Small intestine (tissue), 7 donors: ENCODE results near the gene SCGB1D1. TPM values are rescaled to one million over a fixed set of nuclear protein-coding genes. Genes with fewer than 3 reads are reported as not detected.
"Not testable (repeated sequence)": the region's sequence is repeated elsewhere in the genome, so short reads cannot be mapped to it uniquely, and the experiment has no call there.

Experiments
- DNase-seq, 2 donors: peaks; one replicate each; pipeline versions ENCODE4 v3.0.0 to v3.0.0-alpha.2; 2013
- FAIRE-seq: peaks from 2 replicates; lab custom pipeline; 2012; peaks lifted over from hg19 to GRCh38; lab: Jason Lieb, UNC
- H3K27ac ChIP-seq, 3 donors: one replicate each; pipeline ENCODE4 v1.5.1; 2013; ENCODE audit warnings: low read length in 2 of 3, mild to moderate bottlenecking in 2 of 3, control low read depth in 1 of 3, inconsistent platforms in 1 of 3, low read depth in 1 of 3, moderate library complexity in 1 of 3
- H3K27me3 ChIP-seq, 3 donors: one replicate each; pipeline ENCODE4 v1.6.1; 2013; ENCODE audit warnings: low read length in 3 of 3, inconsistent platforms in 1 of 3; ENCODE audit not compliant: control insufficient read depth in 3 of 3, insufficient read depth in 3 of 3
- H3K36me3 ChIP-seq, 3 donors: one replicate each; pipeline ENCODE4 v1.6.1; 2013; ENCODE audit warnings: low read length in 3 of 3, inconsistent platforms in 1 of 3, low read depth in 1 of 3, mild to moderate bottlenecking in 1 of 3, moderate library complexity in 1 of 3; ENCODE audit not compliant: control insufficient read depth in 3 of 3, insufficient read depth in 2 of 3
- H3K4me1 ChIP-seq, 3 donors: one replicate each; pipeline ENCODE4 v1.6.1; 2013; ENCODE audit warnings: low read length in 2 of 3, inconsistent platforms in 1 of 3, low read depth in 1 of 3, mild to moderate bottlenecking in 1 of 3, moderate library complexity in 1 of 3; ENCODE audit not compliant: control insufficient read depth in 3 of 3, insufficient read depth in 2 of 3
- H3K4me3 ChIP-seq, 3 donors: one replicate each; pipeline ENCODE4 v1.5.1; 2013; ENCODE audit warnings: low read length in 3 of 3, control low read depth in 1 of 3, inconsistent platforms in 1 of 3, low read depth in 1 of 3, mild to moderate bottlenecking in 1 of 3, moderate library complexity in 1 of 3
- H3K9me3 ChIP-seq, 2 donors: one replicate each; pipeline ENCODE4 v1.6.1; 2013; ENCODE audit warnings: low read depth in 1 of 2, low read length in 1 of 2; ENCODE audit not compliant: control insufficient read depth in 2 of 2, insufficient read depth in 1 of 2
- WGBS, 3 donors: extraction: QIAGEN DNeasy Blood & Tissue Kit; methylation state at CpG; one replicate each; pipeline ENCODE4 v1.1.7; 2013; 5-methylcytosine and 5-hydroxymethylcytosine counted together
- polyA plus RNA-seq, 4 donors: library from polyadenylated mRNA; stranded (reverse) in 3 of 4; unstranded in 1 of 4; fragments of 200-250 nt in 3 of 4; fragments of 120-200 nt in 1 of 4; gene quantifications; one replicate each; pipeline versions ENCODE4 v1.2.1 to v1.2.3, GENCODE V29; 2013
- donor health status: healthy with polysubstance abuse.
- donor health status: control.
- donor health status: control.
- donor health status: Bipolar disorder and iron deficiency.
- donor health status: healthy.

The SCGB1D1 gene
- polyA plus RNA-seq, 4 donors: not detected

DNA sequence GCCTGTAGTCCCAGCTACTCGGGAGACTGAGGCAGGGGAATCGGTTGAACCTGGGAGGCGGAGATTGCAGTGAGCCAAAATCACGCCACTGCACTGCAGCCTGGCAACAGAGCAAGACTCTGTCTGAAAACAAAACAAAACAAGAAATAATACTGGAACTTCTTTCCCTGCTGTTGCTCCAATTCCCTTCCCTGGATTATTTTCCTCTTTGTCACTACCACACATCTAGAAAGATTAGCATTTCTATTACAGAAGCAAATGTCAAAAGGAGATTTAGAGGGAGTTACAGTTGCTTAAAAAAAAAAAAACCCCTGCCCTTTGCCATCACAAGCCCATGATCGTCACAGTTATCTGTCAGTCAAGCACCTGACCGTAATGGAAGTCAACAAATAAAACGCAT is 17.7 kb upstream of the SCGB1D1 start:
- FAIRE-seq (no peak), DNase-seq (no peak)
- H3K4me1 ChIP-seq: no peaks in the 10 kb centered on the region
- no peaks in the 10 kb centered on the region for H3K9me3 ChIP-seq
- 48 to 59% (median 52%) methylated on average over 7 of the region's 7 CpGs for WGBS, 3 donors
- no peak overlapping the region for H3K4me3 ChIP-seq
- no peak overlapping the region for H3K27ac ChIP-seq
- H3K36me3 ChIP-seq: no peaks in the 10 kb centered on the region
- H3K27me3 ChIP-seq: peaks cover 0 to 11% (median 3%) of the 10 kb centered on the region in 3 donors

GRCh38 chr11:62176766-62177165 is 13.2 kb upstream of the SCGB1D1 start:
- no peaks in the 10 kb centered on the region for H3K4me1 ChIP-seq
- DNase-seq (no peak), FAIRE-seq (no peak)
- H3K27me3 ChIP-seq: peaks cover 0 to 6% (median 0%) of the 10 kb centered on the region in 3 donors
- H3K4me3 ChIP-seq: no peak overlapping the region
- H3K27ac ChIP-seq: no peak overlapping the region
- no peaks in the 10 kb centered on the region for H3K9me3 ChIP-seq
- H3K36me3 ChIP-seq: no peaks in the 10 kb centered on the region
- 72 to 83% (median 83%) methylated on average over 3 of the region's 3 CpGs for WGBS, 3 donors

GRCh38 chr11:62179995-62180394 is 10.0 kb upstream of the SCGB1D1 start:
- no peaks in the 10 kb centered on the region for H3K4me1 ChIP-seq
- no peak overlapping the region for H3K27ac ChIP-seq
- WGBS, 3 donors: 80 to 84% (median 84%) methylated on average over 5 of the region's 5 CpGs
- H3K27me3 ChIP-seq: peaks cover 0 to 2% (median 0%) of the 10 kb centered on the region in 3 donors
- FAIRE-seq (no peak), DNase-seq (no peak)
- H3K36me3 ChIP-seq: no peaks in the 10 kb centered on the region
- H3K9me3 ChIP-seq: peaks cover 0 to 4% of the 10 kb centered on the region in 2 donors
- no peak overlapping the region for H3K4me3 ChIP-seq

GRCh38 chr11:62181097-62181496 is 8.9 kb upstream of the SCGB1D1 start:
- DNase-seq: no peak
- no peak for FAIRE-seq
- Histone ChIP-seq H3K27ac (no peak overlapping the region), H3K36me3 (no peaks in the 10 kb centered on the region), H3K9me3 (peaks cover 0 to 4% of the 10 kb centered on the region in 2 donors), H3K4me3 (no peak overlapping the region), H3K4me1 (no peaks in the 10 kb centered on the region), H3K27me3 (peaks cover 0 to 2% (median under 1%) of the 10 kb centered on the region in 3 donors)
- WGBS, 3 donors: 63 to 84% (median 79%) methylated on average over 2 of the region's 2 CpGs

DNA sequence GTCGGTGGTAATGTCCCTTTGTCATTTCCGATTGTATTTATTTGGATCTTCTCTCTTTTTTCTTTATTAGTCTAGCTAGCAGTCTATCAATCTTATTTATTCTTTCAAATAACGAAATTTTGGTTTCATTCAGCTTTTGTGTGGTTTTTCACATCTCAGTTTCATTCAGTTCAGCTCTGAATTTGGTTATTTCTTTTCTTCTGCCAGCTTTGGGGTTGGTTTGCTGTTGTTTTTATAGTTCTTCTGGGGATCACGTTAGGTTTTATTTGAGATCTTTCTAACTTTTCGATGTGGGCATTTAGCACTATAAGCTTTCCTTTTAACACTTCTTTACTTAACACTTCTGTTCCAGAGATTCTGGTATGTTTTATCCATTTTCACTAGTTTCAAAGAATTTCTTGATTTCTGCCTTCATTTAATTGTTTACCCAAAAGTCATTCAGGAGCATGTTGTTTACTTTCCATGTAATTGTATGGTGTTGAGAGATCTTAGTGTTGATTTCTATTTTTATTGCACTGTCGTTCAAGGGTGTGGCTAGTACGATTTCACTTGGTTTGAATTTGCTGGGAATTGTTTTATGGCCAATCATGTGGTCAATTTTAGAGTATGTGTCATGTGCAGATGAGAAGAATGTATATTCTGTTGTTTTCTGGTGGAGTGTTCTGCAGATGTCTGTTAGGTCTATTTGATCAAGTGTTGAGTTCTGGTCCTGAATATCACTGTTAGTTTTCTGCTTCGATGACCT is 7.7 kb upstream of the SCGB1D1 start:
- DNase-seq: peak; percentile 5 to 24
- H3K36me3 ChIP-seq: no peaks in the 10 kb centered on the region
- H3K27me3 ChIP-seq: peaks cover 0 to 3% (median 0%) of the 10 kb centered on the region in 3 donors
- no peak overlapping the region for H3K4me3 ChIP-seq
- 55 to 59% (median 58%) methylated on average over 8 of the region's 8 CpGs for WGBS, 3 donors
- no peak for FAIRE-seq
- peaks cover 0 to 4% of the 10 kb centered on the region in 2 donors for H3K9me3 ChIP-seq
- no peaks in the 10 kb centered on the region for H3K4me1 ChIP-seq
- H3K27ac ChIP-seq: no peak overlapping the region

DNA sequence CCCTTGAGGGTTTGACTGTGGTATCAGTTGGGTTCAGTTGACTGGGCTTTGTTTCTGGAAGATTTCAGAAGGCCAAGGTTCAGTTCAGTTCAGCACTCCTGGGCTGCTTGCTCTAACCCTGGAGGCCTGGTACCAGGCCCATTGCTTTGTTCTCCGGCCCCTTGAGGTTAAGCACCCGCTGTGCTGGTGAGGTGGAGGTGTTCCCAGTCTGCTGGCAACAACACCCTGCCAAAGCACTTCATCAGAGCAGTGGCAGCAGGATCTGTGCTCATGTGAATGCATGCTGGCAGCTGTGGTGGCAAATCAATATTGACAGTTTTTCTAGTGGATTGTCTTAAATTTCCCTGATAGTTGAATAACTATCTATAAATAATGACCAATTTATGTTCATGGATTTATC is 3.8 kb upstream of the SCGB1D1 start:
- H3K9me3 ChIP-seq: peaks cover 0 to 4% of the 10 kb centered on the region in 2 donors
- H3K36me3 ChIP-seq: no peaks in the 10 kb centered on the region
- no peak overlapping the region for H3K27ac ChIP-seq
- peaks cover 0 to 6% (median 3%) of the 10 kb centered on the region in 3 donors for H3K27me3 ChIP-seq
- no peaks in the 10 kb centered on the region for H3K4me1 ChIP-seq
- no peak for DNase-seq
- no peak for FAIRE-seq
- WGBS, 3 donors: 59 to 66% (median 63%) methylated on average over 2 of the region's 2 CpGs
- H3K4me3 ChIP-seq: no peak overlapping the region

- Histone ChIP-seq H3K4me3 (no peak overlapping the region), H3K4me1 (no peaks in the 10 kb centered on the region), H3K9me3 (no peaks in the 10 kb centered on the region), H3K27me3 (peaks cover 0 to 13% (median 7%) of the 10 kb centered on the region in 3 donors), H3K27ac (no peak overlapping the region), H3K36me3 (no peaks in the 10 kb centered on the region)
- peak in 1 of 2 donors; percentile 9 for DNase-seq
- FAIRE-seq: no peak
- WGBS, 3 donors: 61 to 70% (median 66%) methylated on average over 4 of the region's 4 CpGs
These were observed 3.9 kb downstream of the SCGB1D1 start for GRCh38 chr11:62193952-62194351.

- H3K9me3 ChIP-seq, H3K27ac ChIP-seq, DNase-seq, H3K4me1 ChIP-seq, H3K4me3 ChIP-seq, FAIRE-seq, H3K36me3 ChIP-seq: not testable (repeated sequence)
- H3K27me3 ChIP-seq: peaks cover 0 to 13% (median 6%) of the 10 kb centered on the region in 3 donors
- WGBS, 3 donors: 9 to 16% (median 15%) methylated on average over 4 of the region's 9 CpGs
These were observed 5.0 kb downstream of the SCGB1D1 start for GRCh38 chr11:62195010-62195409.
